GM18517 (cell line): ENCODE results near the gene PCDH19.

Experiments used
- ATAC-seq: cut with Tn5 transposase; IDR thresholded peaks from one replicate; pipeline ENCODE4 v1.9.1; 2021; ENCODE audit warnings: mild to moderate bottlenecking, moderate library complexity; ENCODE audit not compliant: unreplicated experiment

Gene PCDH19

GRCh38 chrX:100405424-100405823, 4.6 kb downstream of the PCDH19 start:
- no peak for ATAC-seq

GRCh38 chrX:100404851-100405250, 5.2 kb downstream of the PCDH19 start:
- no peak for ATAC-seq

GRCh38 chrX:100395781-100396180, 14.3 kb downstream of the PCDH19 start:
- no peak for ATAC-seq

GRCh38 chrX:100381619-100382018, 28.5 kb downstream of the PCDH19 start:
- no peak for ATAC-seq

- ATAC-seq = no peak
Measured at GRCh38 chrX:100379388-100379986, 30.6 kb downstream of the PCDH19 start.

GRCh38 chrX:100377826-100378225, 32.2 kb downstream of the PCDH19 start:
- no peak for ATAC-seq

GRCh38 chrX:100376576-100376975, 33.5 kb downstream of the PCDH19 start:
- no peak for ATAC-seq

GRCh38 chrX:100373673-100374072, 36.4 kb downstream of the PCDH19 start:
- ATAC-seq = no peak

GRCh38 chrX:100368167-100368566, 41.9 kb downstream of the PCDH19 start:
- no peak for ATAC-seq

GRCh38 chrX:100363896-100364295, 46.2 kb downstream of the PCDH19 start:
- no peak for ATAC-seq

- no peak for ATAC-seq
Measured at GRCh38 chrX:100358766-100359165, 51.3 kb downstream of the PCDH19 start.

- ATAC-seq = no peak
Measured at GRCh38 chrX:100356351-100356896, 53.6 kb downstream of the PCDH19 start.

GRCh38 chrX:100355680-100356079, 54.4 kb downstream of the PCDH19 start:
- ATAC-seq = no peak

GRCh38 chrX:100353326-100353725, 56.7 kb downstream of the PCDH19 start:
- no peak for ATAC-seq

GRCh38 chrX:100350704-100351489, 59.2 kb downstream of the PCDH19 start:
- no peak for ATAC-seq

GRCh38 chrX:100349391-100349790, 60.7 kb downstream of the PCDH19 start:
- no peak for ATAC-seq

- ATAC-seq = no peak
Measured at GRCh38 chrX:100341142-100341510, 68.9 kb downstream of the PCDH19 start.

- no peak for ATAC-seq
Measured at GRCh38 chrX:100340491-100341141, 69.5 kb downstream of the PCDH19 start.

GRCh38 chrX:100328351-100328750, 81.7 kb downstream of the PCDH19 start:
- no peak for ATAC-seq

GRCh38 chrX:100319716-100320115, 90.4 kb downstream of the PCDH19 start:
- ATAC-seq = no peak

GRCh38 chrX:100316987-100317386, 93.1 kb downstream of the PCDH19 start:
- no peak for ATAC-seq

- ATAC-seq = no peak
Measured at GRCh38 chrX:100315566-100315965, 94.5 kb downstream of the PCDH19 start.
